H1 (cell line): ENCODE data around the gene RAB39A. TPM values are rescaled to one million over a fixed set of nuclear protein-coding genes. Genes with fewer than 3 reads are reported as not detected.

Source experiments
- CTCF ChIA-PET: fragments of 300-600 bp; sonication (Branson Sonifier 250); formaldehyde crosslinking; loops from one replicate; lab custom pipeline; 2021; ENCODE audit not compliant: partially characterized antibody; lab: Charles Lee
- POLR2A ChIA-PET: fragments of 300-600 bp; sonication (Branson Sonifier 250); formaldehyde crosslinking; loops from one replicate; lab custom pipeline; 2021; ENCODE audit warnings: inconsistent platforms; ENCODE audit not compliant: partially characterized antibody; lab: Charles Lee
- DNase-seq, 2 experiments: peaks; one replicate each; pipeline versions ENCODE4 v3.0.0 to v3.0.0-alpha.2; 2010 to 2022; ENCODE audit warnings: low spot score in 2 of 2, low read depth in 1 of 2, mixed read lengths in 1 of 2
- FAIRE-seq: peaks from 2 replicates; lab custom pipeline; 2011; peaks lifted over from hg19 to GRCh38; lab: Jason Lieb, UNC
- H2AFZ ChIP-seq: 2 replicates; pipeline ENCODE4 v1.8.1; 2012; ENCODE audit warnings: low read length, inconsistent platforms
- H2AK5ac ChIP-seq: 2 replicates; pipeline ENCODE4 v1.6.1; 2013; ENCODE audit warnings: low read depth, low read length
- H2BK120ac ChIP-seq: replicated peaks from 2 replicates; pipeline ENCODE3; 2013; ENCODE audit warnings: low read depth, low read length, inconsistent platforms
- H2BK12ac ChIP-seq: 2 replicates; pipeline ENCODE4 v1.6.1; 2013; ENCODE audit warnings: low read depth, low read length
- H2BK15ac ChIP-seq: 2 replicates; pipeline ENCODE4 v1.6.1; 2013; ENCODE audit warnings: low read length
- H2BK20ac ChIP-seq: 2 replicates; pipeline ENCODE4 v1.6.1; 2013; ENCODE audit warnings: low read length
- H2BK5ac ChIP-seq: 2 replicates; pipeline ENCODE4 v1.6.1; 2013; ENCODE audit warnings: low read depth, low read length
- H3K14ac ChIP-seq: 2 replicates; pipeline ENCODE4 v1.6.1; 2013; ENCODE audit warnings: inconsistent platforms; ENCODE audit not compliant: insufficient read length
- H3K18ac ChIP-seq: 2 replicates; pipeline ENCODE4 v1.6.1; 2013; ENCODE audit warnings: low read length; ENCODE audit errors: extremely low read depth
- H3K23ac ChIP-seq: 2 replicates; pipeline ENCODE4 v1.6.1; 2013; ENCODE audit warnings: inconsistent platforms; ENCODE audit not compliant: insufficient read length
- H3K23me2 ChIP-seq: 2 replicates; pipeline ENCODE4 v1.6.1; 2013; ENCODE audit warnings: low read depth, low read length
- H3K27ac ChIP-seq: 2 replicates; pipeline ENCODE4 v1.6.1; 2011; ENCODE audit warnings: low read depth, low read length, inconsistent platforms
- H3K27me3 ChIP-seq, 4 experiments: replicated peaks in 1 of 4; 1 replicate in 1 of 4; 2 replicates in 3 of 4; pipeline versions ENCODE4 v1.6.1 to v1.8.1; 2011 to 2013; ENCODE audit warnings: low read length in 3 of 4, mild to moderate bottlenecking in 3 of 4, inconsistent platforms in 2 of 4, mixed read lengths in 2 of 4, moderate library complexity in 1 of 4; ENCODE audit not compliant: control insufficient read depth in 3 of 4, insufficient read depth in 3 of 4; ENCODE audit errors: extremely low read depth in 1 of 4
- H3K36me3 ChIP-seq, 4 experiments: 2 replicates each; pipeline versions ENCODE4 v1.6.1 to v1.8.1; 2011 to 2013; ENCODE audit warnings: mild to moderate bottlenecking in 4 of 4, low read length in 3 of 4, moderate library complexity in 2 of 4, control low read depth in 1 of 4, inconsistent platforms in 1 of 4; ENCODE audit not compliant: insufficient read depth in 4 of 4, control insufficient read depth in 2 of 4
- H3K4ac ChIP-seq: replicated peaks from 2 replicates; pipeline ENCODE3; 2013; ENCODE audit warnings: low read length, low read depth, mixed read lengths, inconsistent platforms; ENCODE audit not compliant: insufficient read length
- H3K4me1 ChIP-seq, 4 experiments: replicated peaks in 1 of 4; 1 replicate in 1 of 4; 2 replicates in 3 of 4; pipeline versions ENCODE4 v1.6.1 to v1.8.1; 2011 to 2013; ENCODE audit warnings: low read length in 3 of 4, inconsistent platforms in 2 of 4, mixed read lengths in 1 of 4; ENCODE audit not compliant: insufficient read depth in 4 of 4, control insufficient read depth in 3 of 4
- H3K4me2 ChIP-seq, 2 experiments: 2 replicates each; pipeline versions ENCODE4 v1.6.1 to v1.8.1; 2011 to 2013; ENCODE audit warnings: low read depth in 2 of 2, low read length in 2 of 2, control low read depth in 1 of 2, inconsistent platforms in 1 of 2, mild to moderate bottlenecking in 1 of 2; ENCODE audit not compliant: insufficient read depth in 1 of 2
- H3K4me3 ChIP-seq, 4 experiments: fragments of 200-600, 300-600 bp in 1 of 4; sonication (generic), shearing (Covaris generic), sonication (Bioruptor Twin) in 1 of 4; 2 replicates each; pipeline versions ENCODE4 v1.5.1 to v1.8.1; 2011 to 2016; ENCODE audit warnings: low read length in 4 of 4, low read depth in 3 of 4, control low read depth in 2 of 4, inconsistent platforms in 2 of 4, mild to moderate bottlenecking in 2 of 4, mixed read lengths in 1 of 4, moderate library complexity in 1 of 4; ENCODE audit not compliant: insufficient read depth in 2 of 4; ENCODE audit errors: extremely low read depth in 1 of 4
- H3K56ac ChIP-seq: replicated peaks from 2 replicates; pipeline ENCODE3; 2013; ENCODE audit warnings: low read depth, mild to moderate bottlenecking, mixed read lengths, low read length, inconsistent platforms; ENCODE audit not compliant: insufficient read length
- H3K79me1 ChIP-seq: 2 replicates; pipeline ENCODE4 v1.6.1; 2013; ENCODE audit warnings: low read depth, low read length, control low read depth
- H3K79me2 ChIP-seq, 2 experiments: 2 replicates each; pipeline versions ENCODE4 v1.6.1 to v1.8.1; 2012 to 2013; ENCODE audit warnings: low read length in 2 of 2, mild to moderate bottlenecking in 2 of 2, inconsistent platforms in 1 of 2; ENCODE audit not compliant: insufficient read depth in 2 of 2, control insufficient read depth in 1 of 2
- H3K9ac ChIP-seq, 4 experiments: replicated peaks in 1 of 4; 1 replicate in 1 of 4; 2 replicates in 3 of 4; pipeline versions ENCODE4 v1.6.1 to v1.8.1; 2011 to 2013; ENCODE audit warnings: low read depth in 3 of 4, low read length in 3 of 4, control low read depth in 2 of 4, mild to moderate bottlenecking in 2 of 4, moderate library complexity in 2 of 4, inconsistent platforms in 1 of 4; ENCODE audit errors: extremely low read depth in 1 of 4
- H3K9me3 ChIP-seq, 2 experiments: 2 replicates each; pipeline versions ENCODE4 v1.6.1 to v1.8.1; 2012 to 2013; ENCODE audit warnings: mild to moderate bottlenecking in 2 of 2, moderate library complexity in 2 of 2, control low read depth in 1 of 2, inconsistent platforms in 1 of 2, low read depth in 1 of 2, low read length in 1 of 2, mixed read lengths in 1 of 2; ENCODE audit not compliant: insufficient read depth in 2 of 2
- H4K20me1 ChIP-seq, 2 experiments: replicated peaks in 1 of 2; 2 replicates each; pipeline versions ENCODE3 to v1.8.1; 2011 to 2013; ENCODE audit warnings: inconsistent platforms in 2 of 2, low read length in 2 of 2, mild to moderate bottlenecking in 1 of 2; ENCODE audit not compliant: insufficient read depth in 2 of 2, control insufficient read depth in 1 of 2
- H4K5ac ChIP-seq: 2 replicates; pipeline ENCODE4 v1.6.1; 2013; ENCODE audit warnings: low read length, low read depth, mixed read lengths, inconsistent platforms; ENCODE audit not compliant: insufficient read length
- H4K8ac ChIP-seq: 2 replicates; pipeline ENCODE4 v1.8.0; 2013; ENCODE audit warnings: mild to moderate bottlenecking, moderate library complexity, low read length, inconsistent platforms; ENCODE audit not compliant: insufficient read depth; ENCODE audit errors: extremely low read depth
- H4K91ac ChIP-seq: replicated peaks from 2 replicates; pipeline ENCODE3; 2013; ENCODE audit warnings: low read length, mixed read lengths, inconsistent platforms; ENCODE audit not compliant: insufficient read length
- JUN ChIP-seq: IDR thresholded peaks from 2 replicates; pipeline ENCODE4 v1.6.1; 2011; ENCODE audit warnings: low read depth, mild to moderate bottlenecking, improper control_type of control experiment, low read length
- WGBS, 2 experiments: shearing (Covaris generic) in 1 of 2; methylation state at CpG; one replicate each; pipeline versions ENCODE4 v1.1.6 to v1.1.7; 2013 to 2015; ENCODE audit warnings: low lambda C conversion rate in 2 of 2, mixed read lengths in 2 of 2, inconsistent platforms in 1 of 2, low coverage in 1 of 2, missing lambda C conversion rate in 1 of 2; ENCODE audit not compliant: insufficient replicate concordance in 2 of 2, insufficient coverage in 1 of 2, insufficient read length in 1 of 2; ENCODE audit errors: extremely low coverage in 1 of 2, missing lambda C conversion rate in 1 of 2; 5-methylcytosine and 5-hydroxymethylcytosine counted together
- polyA plus RNA-seq, 7 experiments: library from polyadenylated mRNA; depleted of rRNA in 3 of 7; stranded (reverse) in 5 of 7; unstranded in 2 of 7; fragments of >200 nt in 5 of 7; fragments of 200-250 nt in 2 of 7; gene quantifications; 1 replicate in 5 of 7; 2 replicates in 1 of 7; 4 replicates in 1 of 7; pipeline versions ENCODE4 v1.2.1 to v1.2.3, GENCODE V29; 2011 to 2013; ENCODE audit warnings: missing spikeins in 2 of 7, mixed read lengths in 2 of 7
- total RNA-seq: library from RNA; stranded (reverse); fragmentation: NEBNext Ultra II Directional; extraction: Animal tissue kit (Norgen Biotek cat#: 25700); gene quantifications from 2 replicates; pipeline ENCODE4 v1.2.1, GENCODE V29; 2021
- TF ChIP-seq, protein P1 (sequence below): IDR thresholded peaks from 2 replicates; pipeline ENCODE4 v1.6.1; 2012; ENCODE audit warnings: inconsistent platforms

The RAB39A gene
- total and polyA plus RNA-seq, 2 of the 8 experiments (the other 6 are each of a cell fraction or from before 2014, with no cell fraction given): 7.1 to 19.1 TPM

DNA sequence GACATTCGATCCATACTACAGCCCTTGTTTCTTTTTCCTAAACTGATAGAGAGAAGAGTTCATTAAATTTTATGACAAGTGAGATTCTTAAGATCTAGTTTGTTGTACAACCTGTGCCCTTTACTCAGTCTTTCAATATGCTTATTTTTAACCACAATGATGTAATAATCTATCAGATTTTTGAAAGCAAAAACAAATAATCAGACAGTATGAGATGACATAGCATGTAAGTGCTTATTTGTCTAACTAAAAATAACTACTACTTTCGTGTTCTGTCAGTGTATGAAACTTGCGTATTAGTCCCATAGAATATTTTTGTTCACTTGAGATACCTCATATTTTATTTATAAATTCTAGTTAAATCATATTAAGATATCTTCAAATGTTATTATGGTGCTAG is 33.2 kb downstream of the RAB39A start:
- H3K9me3 ChIP-seq: no peaks in the 10 kb centered on the region
- H2AK5ac ChIP-seq: no peak overlapping the region
- H4K20me1 ChIP-seq: no peaks in the 10 kb centered on the region
- no peak overlapping the region for H2BK5ac ChIP-seq
- H2BK120ac ChIP-seq: no peak overlapping the region
- no peak overlapping the region for H2BK12ac ChIP-seq
- peaks cover 0 to 11% (median 2%) of the 10 kb centered on the region in 4 experiments; a peak in 3 of 8 replicates for H3K36me3 ChIP-seq
- H4K8ac ChIP-seq: no peak overlapping the region
- H4K5ac ChIP-seq: no peak overlapping the region
- no peak overlapping the region for H3K4me2 ChIP-seq
- no peak overlapping the region for H3K9ac ChIP-seq
- no peaks in the 10 kb centered on the region for H3K4me1 ChIP-seq
- FAIRE-seq (no peak), DNase-seq (no peak)
- no peak overlapping the region for H2AFZ ChIP-seq
- peaks cover 0 to 1% (median 0%) of the 10 kb centered on the region in 4 experiments; a peak in 1 of 7 replicates for H3K27me3 ChIP-seq
- no peak overlapping the region for H3K23ac ChIP-seq
- H3K79me2 ChIP-seq: no peaks in the 10 kb centered on the region
- H4K91ac ChIP-seq: no peak overlapping the region
- ChIA-PET CTCF (no interaction called here), POLR2A (no interaction called here)
- H2BK15ac ChIP-seq: no peak overlapping the region
- H3K4me3 ChIP-seq: no peak overlapping the region
- 93% methylated on average over 3 of the region's 3 CpGs; no CpG with 5 or more reads in 1 of the 2 experiments for WGBS, 2 experiments
- H3K23me2 ChIP-seq: no peaks in the 10 kb centered on the region
- H3K27ac ChIP-seq: no peak overlapping the region
- H3K56ac ChIP-seq: no peak overlapping the region
- H2BK20ac ChIP-seq: no peak overlapping the region
- no peak overlapping the region for H3K18ac ChIP-seq
- H3K4ac ChIP-seq: no peak overlapping the region
- H3K79me1 ChIP-seq: no peaks in the 10 kb centered on the region
- H3K14ac ChIP-seq: no peak overlapping the region
- no peak for TF ChIP-seq JUN
- TF ChIP-seq, protein P1, sequence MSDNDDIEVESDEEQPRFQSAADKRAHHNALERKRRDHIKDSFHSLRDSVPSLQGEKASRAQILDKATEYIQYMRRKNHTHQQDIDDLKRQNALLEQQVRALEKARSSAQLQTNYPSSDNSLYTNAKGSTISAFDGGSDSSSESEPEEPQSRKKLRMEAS: no peak
